ENCODE results near the gene TAF4. TPM values are rescaled to one million over a fixed set of nuclear protein-coding genes. Genes with fewer than 3 reads are reported as not detected.

The TAF4 gene
- total RNA-seq, 4 donors from 2014 or later = 7.7 to 16.0 (median 10.7) TPM

GRCh38 chr20:62053465-62054196 lies 12.1 kb downstream of the TAF4 start:
- no peak for TF ChIP-seq CTCF (IDR thresholded peaks at IDR 0.05; ENCODE audit: low read depth)

DNA sequence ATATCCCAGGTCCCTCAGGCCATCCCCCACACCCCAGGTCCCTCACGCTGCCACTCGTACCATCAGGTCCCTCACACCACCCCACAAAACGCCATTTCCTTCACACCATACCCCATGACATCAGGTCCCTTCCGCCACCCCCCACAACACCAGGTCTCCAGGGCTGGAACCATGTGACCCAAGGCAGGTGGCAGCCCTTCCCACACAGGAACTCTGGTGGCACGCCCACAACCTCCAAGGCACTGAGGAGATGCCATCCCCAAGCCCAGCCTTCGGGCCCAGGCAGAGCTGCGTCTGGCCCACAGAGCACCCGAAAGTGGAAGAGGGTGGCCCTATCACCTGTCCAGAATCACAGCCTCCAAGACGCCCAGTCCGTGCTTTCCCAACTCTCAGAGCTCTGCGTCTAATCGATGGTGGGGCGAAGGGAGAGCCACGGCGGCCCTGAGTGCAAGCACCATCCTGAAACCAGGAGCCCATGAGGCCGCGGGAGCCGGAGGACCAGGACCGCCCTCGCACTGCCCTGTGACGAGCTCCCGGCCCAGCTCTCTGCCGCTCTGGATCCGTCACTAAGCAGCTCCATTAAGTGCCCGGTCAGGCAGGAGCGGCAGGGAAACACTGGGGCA lies 12.7 kb downstream of the TAF4 start:
- TF ChIP-seq CTCF (IDR thresholded peaks at IDR 0.05; ENCODE audit: low read depth) = no peak

DNA sequence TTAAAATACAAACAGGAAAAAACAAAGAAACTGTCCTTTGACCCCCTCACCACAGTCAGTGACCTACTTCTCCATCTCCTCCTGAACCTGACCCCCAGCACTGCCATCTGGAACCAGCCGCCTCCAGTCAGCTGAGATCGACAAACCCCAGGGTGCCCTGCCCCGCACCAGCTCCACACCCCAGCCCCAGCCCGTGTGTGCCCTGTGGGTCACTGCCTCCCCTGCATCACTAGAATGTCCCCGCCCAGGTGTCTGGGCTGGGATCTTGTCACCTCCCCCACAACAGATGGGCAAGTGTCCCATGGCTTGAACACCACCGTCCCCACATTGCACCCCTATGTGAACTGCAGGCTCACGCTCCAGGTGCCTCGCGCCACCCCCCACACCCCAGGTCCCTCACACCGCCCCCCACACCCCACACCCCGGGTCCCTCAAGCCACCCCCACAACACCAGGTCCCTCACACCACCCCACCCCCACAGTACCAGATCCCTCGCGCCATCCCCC lies 13.3 kb downstream of the TAF4 start:
- no peak for TF ChIP-seq CTCF (IDR thresholded peaks at IDR 0.05; ENCODE audit: low read depth)

DNA sequence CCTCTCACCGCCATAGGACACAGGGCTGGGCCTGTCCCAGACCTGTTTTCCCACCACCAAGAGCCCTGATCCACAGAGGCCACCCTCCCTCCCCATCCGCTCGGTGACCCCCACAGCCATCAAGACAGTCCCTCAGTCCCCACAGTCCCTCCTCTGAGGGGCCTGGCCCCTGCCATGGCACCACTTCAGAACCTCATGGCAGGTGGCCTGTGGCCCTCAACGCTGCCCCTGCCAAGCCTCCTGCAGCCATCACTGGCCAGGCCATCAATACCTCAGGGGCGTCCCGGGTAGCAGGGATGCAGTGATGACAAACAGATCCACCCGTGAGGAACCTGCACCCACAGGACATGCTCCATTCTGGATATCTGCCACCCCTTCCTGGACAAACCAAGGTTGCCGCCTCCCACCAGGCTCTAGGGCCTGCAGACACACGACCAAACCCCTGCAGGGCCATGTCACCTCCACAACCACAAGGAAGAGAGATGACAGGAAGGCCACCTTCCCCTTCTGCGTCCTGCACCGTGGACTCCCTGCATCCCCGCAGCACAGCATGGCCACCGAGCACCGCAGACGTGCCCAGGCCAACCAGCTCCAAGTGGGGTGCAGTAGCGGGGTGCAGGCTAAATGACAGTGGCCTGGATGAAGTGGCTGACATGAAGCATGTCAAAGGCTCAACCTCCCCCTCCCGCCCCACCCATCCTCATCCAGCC lies 14.0 kb downstream of the TAF4 start:
- no peak for TF ChIP-seq CTCF (IDR thresholded peaks at IDR 0.05; ENCODE audit: low read depth)

DNA sequence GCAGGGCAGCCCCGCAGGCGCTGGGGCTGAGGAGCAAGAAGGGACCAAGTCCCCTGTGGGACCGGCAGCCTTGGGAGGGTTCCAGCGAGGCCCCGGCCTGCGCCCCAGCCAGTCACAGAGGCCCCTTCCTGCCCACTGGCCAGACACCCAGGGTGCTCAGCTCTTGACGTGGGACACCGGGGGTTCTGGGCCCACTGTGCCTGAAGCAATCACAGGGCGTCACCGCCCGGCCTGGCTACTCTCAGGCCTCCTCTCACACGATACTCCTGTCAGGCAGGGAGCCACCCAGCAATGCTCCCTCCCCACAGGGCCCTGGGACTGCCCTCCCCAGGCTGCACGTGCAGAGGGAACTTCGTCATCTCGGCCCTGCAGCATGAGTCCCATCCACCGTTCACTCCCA lies 14.5 kb downstream of the TAF4 start:
- no peak for TF ChIP-seq CTCF (IDR thresholded peaks at IDR 0.05; ENCODE audit: low read depth)

DNA sequence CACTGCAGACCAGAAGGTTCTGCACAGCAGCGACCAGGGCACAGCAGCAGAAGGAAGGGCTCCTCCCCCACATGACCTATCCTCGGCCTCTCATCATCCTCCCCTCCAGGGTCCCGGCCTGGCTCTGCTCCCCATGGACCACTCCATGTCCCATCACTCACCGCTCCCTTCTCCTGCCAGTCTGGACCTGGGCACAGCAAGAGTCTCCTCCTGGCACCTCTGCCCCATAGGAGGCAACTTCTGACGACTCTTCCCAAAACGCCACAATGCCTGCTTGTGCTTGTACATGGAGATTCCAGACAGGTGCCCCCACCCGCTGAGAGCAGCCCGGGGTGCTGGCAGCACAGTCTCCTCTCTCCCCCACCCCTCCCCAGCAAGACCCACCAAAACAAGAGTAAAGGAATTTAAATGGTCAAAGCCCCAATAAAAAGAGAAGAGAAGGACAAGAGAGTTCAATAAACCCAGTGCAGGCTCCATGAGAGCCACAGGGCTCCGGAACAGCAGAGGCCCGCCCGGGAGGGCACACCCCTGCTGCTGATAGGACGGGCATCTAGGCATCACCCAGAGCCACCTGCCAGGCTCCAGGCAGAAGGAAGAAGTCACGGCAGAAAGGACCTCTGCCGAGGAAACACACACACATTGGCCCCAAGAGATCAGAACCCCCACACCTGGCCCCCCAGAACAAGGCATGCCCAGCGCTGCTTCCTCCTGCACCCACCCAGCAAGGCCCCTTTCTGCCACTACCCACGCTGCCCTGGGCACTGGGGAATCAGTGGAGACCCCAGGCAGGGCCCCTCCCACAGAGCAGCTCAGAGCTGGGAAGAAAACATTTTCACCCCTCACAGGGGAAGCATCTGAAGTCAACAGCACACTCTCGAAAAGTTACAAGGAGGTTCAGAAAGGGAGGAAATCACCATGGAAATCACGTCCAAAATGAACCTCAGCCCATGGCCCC lies 15.2 kb downstream of the TAF4 start:
- no peak for TF ChIP-seq CTCF (IDR thresholded peaks at IDR 0.05; ENCODE audit: low read depth)
